NT2/D1 (cell line): ENCODE measurements around the gene MARCHF2.

Experiments
- YY1 ChIP-seq: IDR thresholded peaks from 2 replicates; pipeline ENCODE4 v1.6.1; 2011; ENCODE audit not compliant: insufficient read length, insufficient read depth
- ZNF274 ChIP-seq: IDR thresholded peaks from 2 replicates; pipeline ENCODE4 v1.6.1; 2011; ENCODE audit warnings: mild to moderate bottlenecking, low read depth, low read length

GRCh38 chr19:8461891-8462290 is 48.8 kb downstream of the MARCHF2 start:
- TF ChIP-seq YY1 (no peak), ZNF274 (no peak)
